ENCODE results near the gene OGDH. TPM values are rescaled to one million over a fixed set of nuclear protein-coding genes. Genes with fewer than 3 reads are reported as not detected.

Gene OGDH
- total RNA-seq, 1 donor from 2014 or later: 73.7 TPM

- Mint-ChIP-seq H3K36me3 (ENCODE audit: low read depth, unreplicated experiment) (peaks cover 11% of the 10 kb centered on the region), H3K27me3 (ENCODE audit: low read depth, unreplicated experiment) (no peaks in the 10 kb centered on the region), H3K4me1 (ENCODE audit: low read depth, unreplicated experiment) (peaks cover 7% of the 10 kb centered on the region), H3K9me3 (ENCODE audit: unreplicated experiment) (peaks cover 1% of the 10 kb centered on the region), H3K4me3 (ENCODE audit: unreplicated experiment) (no peak overlapping the region), H3K27ac (ENCODE audit: unreplicated experiment) (no peak overlapping the region)
- no peak overlapping the region for H3K27ac ChIP-seq (ENCODE audit: low read depth, low read length)
- FAIRE-seq: no peak
- H3K9me3 ChIP-seq (ENCODE audit: insufficient read depth, low read depth, low read length): no peaks in the 10 kb centered on the region
- TF ChIP-seq EZH2 (IDR thresholded peaks at IDR 0.05; ENCODE audit: insufficient read depth, low read length) (no peak), CTCF (IDR thresholded peaks at IDR 0.05; ENCODE audit: insufficient read depth, low read depth, low read length) (no peak)
- no peaks in the 10 kb centered on the region for H4K20me1 ChIP-seq (ENCODE audit: insufficient read depth, low read length)
- H3K4me2 ChIP-seq (ENCODE audit: low read length): no peak overlapping the region
- H3K36me3 ChIP-seq (ENCODE audit: insufficient read depth, low read length): peaks cover 5% of the 10 kb centered on the region
- H3K79me2 ChIP-seq (ENCODE audit: insufficient read depth, low read length): no peaks in the 10 kb centered on the region
- no peaks in the 10 kb centered on the region for H3K27me3 ChIP-seq (ENCODE audit: insufficient read depth, low read length)
- no peaks in the 10 kb centered on the region for H3K4me1 ChIP-seq (ENCODE audit: insufficient read depth, low read length)
- DNase-seq (ENCODE audit: low read depth): no peak
- no peak overlapping the region for H3K4me3 ChIP-seq (ENCODE audit: insufficient read depth, low read depth, low read length)
- H3K9ac ChIP-seq (ENCODE audit: low read length): no peak overlapping the region
- H2AFZ ChIP-seq (ENCODE audit: low read depth, low read length): no peak overlapping the region
Measured at GRCh38 chr7:44713141-44713540, 106.7 kb downstream of the OGDH start.

GRCh38 chr7:44713680-44714335 lies 107.4 kb downstream of the OGDH start:
- no peaks in the 10 kb centered on the region for H3K27me3 ChIP-seq (ENCODE audit: insufficient read depth, low read length)
- H3K9me3 ChIP-seq (ENCODE audit: insufficient read depth, low read depth, low read length): no peaks in the 10 kb centered on the region
- H3K9ac ChIP-seq (ENCODE audit: low read length): no peak overlapping the region
- H4K20me1 ChIP-seq (ENCODE audit: insufficient read depth, low read length): no peaks in the 10 kb centered on the region
- Mint-ChIP-seq H3K4me1 (ENCODE audit: low read depth, unreplicated experiment) (peaks cover 7% of the 10 kb centered on the region), H3K9me3 (ENCODE audit: unreplicated experiment) (peaks cover 1% of the 10 kb centered on the region), H3K4me3 (ENCODE audit: unreplicated experiment) (no peak overlapping the region), H3K36me3 (ENCODE audit: low read depth, unreplicated experiment) (peaks cover 11% of the 10 kb centered on the region), H3K27me3 (ENCODE audit: low read depth, unreplicated experiment) (no peaks in the 10 kb centered on the region), H3K27ac (ENCODE audit: unreplicated experiment) (no peak overlapping the region)
- no peaks in the 10 kb centered on the region for H3K4me1 ChIP-seq (ENCODE audit: insufficient read depth, low read length)
- no peaks in the 10 kb centered on the region for H3K79me2 ChIP-seq (ENCODE audit: insufficient read depth, low read length)
- H3K4me2 ChIP-seq (ENCODE audit: low read length): no peak overlapping the region
- no peak overlapping the region for H2AFZ ChIP-seq (ENCODE audit: low read depth, low read length)
- DNase-seq (ENCODE audit: low read depth) (no peak), FAIRE-seq (no peak)
- H3K4me3 ChIP-seq (ENCODE audit: insufficient read depth, low read depth, low read length): no peak overlapping the region
- H3K27ac ChIP-seq (ENCODE audit: low read depth, low read length): no peak overlapping the region
- peaks cover 5% of the 10 kb centered on the region for H3K36me3 ChIP-seq (ENCODE audit: insufficient read depth, low read length)
- TF ChIP-seq CTCF (IDR thresholded peaks at IDR 0.05; ENCODE audit: insufficient read depth, low read depth, low read length) (no peak), EZH2 (IDR thresholded peaks at IDR 0.05; ENCODE audit: insufficient read depth, low read length) (no peak)

- no peaks in the 10 kb centered on the region for H3K9me3 ChIP-seq (ENCODE audit: insufficient read depth, low read depth, low read length)
- H3K9ac ChIP-seq (ENCODE audit: low read length): no peak overlapping the region
- H3K4me2 ChIP-seq (ENCODE audit: low read length): no peak overlapping the region
- Mint-ChIP-seq H3K36me3 (ENCODE audit: low read depth, unreplicated experiment) (no peaks in the 10 kb centered on the region), H3K9me3 (ENCODE audit: unreplicated experiment) (peaks cover 4% of the 10 kb centered on the region), H3K27ac (ENCODE audit: unreplicated experiment) (no peak overlapping the region), H3K4me3 (ENCODE audit: unreplicated experiment) (no peak overlapping the region), H3K27me3 (ENCODE audit: low read depth, unreplicated experiment) (no peaks in the 10 kb centered on the region), H3K4me1 (ENCODE audit: low read depth, unreplicated experiment) (no peaks in the 10 kb centered on the region)
- no peaks in the 10 kb centered on the region for H4K20me1 ChIP-seq (ENCODE audit: insufficient read depth, low read length)
- H3K27me3 ChIP-seq (ENCODE audit: insufficient read depth, low read length): no peaks in the 10 kb centered on the region
- no peak overlapping the region for H2AFZ ChIP-seq (ENCODE audit: low read depth, low read length)
- TF ChIP-seq EZH2 (IDR thresholded peaks at IDR 0.05; ENCODE audit: insufficient read depth, low read length) (no peak), CTCF (IDR thresholded peaks at IDR 0.05; ENCODE audit: insufficient read depth, low read depth, low read length) (no peak)
- DNase-seq (ENCODE audit: low read depth) (no peak), FAIRE-seq (no peak)
- no peaks in the 10 kb centered on the region for H3K4me1 ChIP-seq (ENCODE audit: insufficient read depth, low read length)
- H3K27ac ChIP-seq (ENCODE audit: low read depth, low read length): no peak overlapping the region
- H3K4me3 ChIP-seq (ENCODE audit: insufficient read depth, low read depth, low read length): no peak overlapping the region
- no peaks in the 10 kb centered on the region for H3K36me3 ChIP-seq (ENCODE audit: insufficient read depth, low read length)
- H3K79me2 ChIP-seq (ENCODE audit: insufficient read depth, low read length): no peaks in the 10 kb centered on the region
Measured at GRCh38 chr7:44716205-44716604, 109.8 kb downstream of the OGDH start.
